Stimulated activated CD8-positive, alpha-beta memory T cell treated with anti-CD3 and anti-CD28 coated beads, Interleukin-7, amount 100 ng/mL, for 24 hours (primary cell): ENCODE data around the gene RGL1.
"Not testable (repeated sequence)": the region's sequence is repeated elsewhere in the genome, so short reads cannot be mapped to it uniquely, and the experiment has no call there.

Experiments used
- DNase-seq: peaks from one replicate; pipeline ENCODE4 v3.0.0-alpha.2; 2020; ENCODE audit warnings: low read depth

The RGL1 gene

DNA sequence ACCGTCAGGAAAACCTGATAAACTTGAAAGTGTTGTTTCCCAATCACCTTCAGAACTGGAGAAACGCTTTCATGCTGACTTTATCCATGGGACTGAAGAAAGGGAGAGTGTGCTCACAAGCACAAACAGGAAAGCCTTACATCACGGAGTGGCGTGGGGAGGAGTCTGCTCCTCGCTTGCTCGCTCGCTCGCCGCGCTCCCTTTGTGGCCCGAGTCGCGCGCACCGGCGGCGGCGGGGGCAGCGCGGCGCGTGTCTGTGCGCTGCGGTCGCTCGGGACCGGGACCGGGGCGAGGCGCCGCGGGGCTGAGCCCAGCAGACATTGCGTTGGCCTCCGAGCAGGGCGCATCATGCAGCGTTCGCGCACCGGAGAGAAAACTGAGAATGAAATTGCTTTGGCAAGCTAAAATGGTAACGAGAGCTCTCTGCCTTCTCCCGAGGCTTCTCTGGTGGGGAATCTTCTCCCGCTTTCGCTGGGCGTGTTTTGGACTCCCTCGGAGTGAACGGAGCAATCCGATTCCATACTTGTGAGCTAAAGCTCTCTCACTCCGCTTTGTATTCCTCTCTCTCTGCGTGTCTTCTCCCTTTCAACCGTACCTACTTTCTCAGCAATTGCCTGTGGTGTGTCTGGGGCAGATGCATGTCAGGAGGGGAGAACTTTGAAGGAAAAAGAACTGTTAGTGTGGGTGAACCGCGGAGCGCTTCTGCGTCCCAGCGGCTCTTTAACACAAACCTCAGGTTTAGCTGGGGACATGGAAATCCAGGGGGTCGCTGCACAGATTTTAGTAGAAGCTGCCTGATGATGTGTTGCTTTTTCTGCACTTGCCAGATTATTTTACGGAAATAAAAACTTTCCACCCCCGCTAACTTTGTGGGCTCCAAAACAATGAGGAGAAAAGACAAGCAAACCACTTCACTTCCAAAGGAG, at the start of gene RGL1:
RGL1 (plus strand) TSS at position 205 of the 926 bp plus-strand sequence; CDS start at position 383, 178 bp downstream.
- DNase-seq, result no peak

- no peak for DNase-seq
Measured at GRCh38 chr1:183756326-183756725, 48.6 kb upstream of the RGL1 start.

DNA sequence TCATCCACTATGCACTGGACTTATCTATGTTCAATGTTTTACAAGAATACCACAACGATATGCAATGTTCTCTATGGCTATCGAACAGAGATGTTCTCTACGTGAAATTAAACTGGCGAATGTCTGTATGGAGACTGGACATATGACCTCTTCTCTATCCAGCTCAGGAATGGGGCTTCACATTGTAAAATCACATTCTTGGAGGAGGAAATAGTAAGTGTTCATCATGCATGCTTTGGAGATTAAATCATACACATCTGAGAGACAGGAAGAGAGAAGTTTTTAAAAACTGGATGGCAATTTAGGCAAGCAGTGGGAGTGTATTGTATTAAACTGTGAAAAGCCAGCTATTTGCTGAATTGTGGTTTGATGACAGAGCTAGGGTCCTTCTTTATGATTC, 47.9 kb upstream of the RGL1 start:
- no peak for DNase-seq

DNA sequence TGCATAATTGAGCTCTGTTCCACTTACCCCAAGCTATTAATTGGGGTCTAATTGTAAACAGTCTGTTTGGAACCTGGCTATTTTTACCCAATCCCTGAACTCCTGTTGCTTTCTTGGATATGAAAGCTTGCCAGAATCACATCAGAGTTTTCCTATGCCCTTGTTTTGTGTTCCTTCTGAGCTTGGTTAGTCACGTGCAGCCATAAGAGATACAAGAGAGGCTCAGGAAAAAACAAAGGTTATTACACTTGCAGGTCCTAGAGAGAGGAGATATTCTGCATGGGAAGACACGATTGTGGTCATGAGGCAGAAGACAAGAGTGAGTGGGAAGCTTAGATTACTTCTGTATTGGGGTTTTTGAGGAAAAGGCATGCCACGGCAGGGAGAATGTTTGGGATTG, 46.0 kb upstream of the RGL1 start:
- no peak for DNase-seq

GRCh38 chr1:183760661-183761060, 44.3 kb upstream of the RGL1 start:
- no peak for DNase-seq

DNA sequence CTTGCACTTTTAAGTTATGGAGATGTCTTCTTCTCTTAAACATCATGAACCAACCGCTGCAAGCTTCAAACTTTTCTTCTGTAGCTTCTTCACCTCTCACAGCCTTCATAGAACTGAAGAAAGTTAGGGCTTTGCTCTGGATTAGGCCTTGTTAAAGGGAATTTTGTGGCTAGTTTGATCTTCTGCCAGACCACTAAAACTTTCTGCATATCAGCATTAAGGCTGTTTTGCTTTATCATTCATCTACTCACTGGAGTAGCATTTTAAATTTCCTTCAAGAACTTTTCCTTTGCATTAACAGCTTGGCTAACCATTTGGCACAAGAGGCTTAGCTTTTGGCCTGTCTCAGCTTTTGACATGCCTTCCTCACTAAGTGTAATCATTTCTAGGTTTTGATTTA, 43.0 kb upstream of the RGL1 start:
- DNase-seq, result no peak

DNA sequence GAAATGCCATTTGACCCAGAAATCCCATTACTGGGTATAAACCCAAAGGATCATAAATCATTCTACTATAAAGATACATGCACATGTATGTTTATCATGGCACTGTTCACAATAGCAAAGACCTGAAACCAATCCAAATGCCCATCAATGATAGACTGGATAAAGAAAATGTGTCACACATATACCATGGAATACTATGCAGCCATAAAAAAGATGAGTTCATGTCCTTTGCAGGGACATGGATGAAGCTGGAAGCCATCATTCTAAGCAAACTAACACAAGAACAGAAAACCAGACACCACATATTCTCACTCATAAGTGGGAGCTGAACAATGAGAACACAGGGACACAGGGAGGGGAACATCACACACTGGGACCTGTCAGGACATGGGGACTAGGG, 42.1 kb upstream of the RGL1 start:
- not testable (repeated sequence) for DNase-seq

GRCh38 chr1:183764981-183765380, 39.9 kb upstream of the RGL1 start:
- no peak for DNase-seq

DNA sequence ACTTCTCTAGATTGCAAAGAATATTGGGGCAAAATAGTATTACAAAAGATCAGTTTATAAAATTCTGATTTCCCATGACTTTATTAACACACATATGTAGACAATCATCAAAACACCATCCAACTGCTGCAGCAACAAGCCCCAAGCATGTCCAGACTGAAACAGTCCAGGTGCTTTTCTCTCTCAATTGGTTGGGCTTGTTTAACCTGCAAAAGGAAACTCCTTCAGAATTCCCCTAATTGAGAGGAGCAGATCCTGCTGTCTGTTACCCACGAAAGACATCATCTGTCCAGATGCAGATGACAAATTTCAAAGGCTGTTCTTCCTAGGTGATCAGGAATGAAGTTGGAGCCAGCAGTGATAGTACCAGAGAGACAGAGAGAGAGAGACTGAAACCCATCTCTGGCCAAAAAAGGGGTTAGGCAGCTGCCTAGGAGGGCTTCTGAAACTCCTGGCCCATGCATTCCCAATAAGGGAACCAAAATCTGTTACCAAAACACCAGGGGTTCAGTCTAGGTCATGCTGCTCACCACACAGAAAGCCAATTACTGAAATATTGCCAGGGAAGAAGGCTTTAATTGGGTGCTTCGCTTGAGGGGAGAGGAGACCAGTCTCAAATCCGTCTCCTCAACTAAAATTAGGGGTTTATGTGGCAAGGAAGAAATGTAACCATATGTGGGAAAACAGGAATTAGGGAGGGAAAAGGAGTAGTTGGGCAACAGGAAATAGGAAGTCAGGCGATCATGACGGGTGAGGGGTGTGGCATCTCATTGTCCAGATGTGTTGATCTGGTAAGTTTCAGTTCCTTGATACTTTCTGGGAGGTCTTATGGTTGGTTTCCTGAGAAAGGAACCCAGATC, 34.7 kb upstream of the RGL1 start:
- DNase-seq, result no peak

DNA sequence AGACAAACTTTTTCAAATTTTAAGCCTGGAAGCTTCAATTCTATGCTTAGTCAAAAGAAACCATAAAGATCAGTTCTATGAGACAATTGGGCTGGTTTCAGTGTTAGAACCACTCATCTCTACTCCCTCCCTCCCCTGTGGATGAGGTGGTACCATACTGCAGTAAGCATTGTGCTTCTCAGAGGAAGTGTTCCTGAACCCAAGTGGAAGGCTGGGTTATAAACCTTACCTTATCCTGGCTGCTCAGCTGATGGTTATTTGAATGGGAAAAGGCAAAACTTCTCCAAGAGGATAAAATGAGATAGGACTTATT, 34.1 kb upstream of the RGL1 start:
- no peak for DNase-seq

- no peak for DNase-seq
Measured at GRCh38 chr1:183773482-183774274, 31.2 kb upstream of the RGL1 start.

- DNase-seq, result no peak
Measured at GRCh38 chr1:183774938-183775337, 30.0 kb upstream of the RGL1 start.

GRCh38 chr1:183776731-183777130, 28.2 kb upstream of the RGL1 start:
- no peak for DNase-seq

- DNase-seq, result no peak
Measured at GRCh38 chr1:183777328-183777727, 27.6 kb upstream of the RGL1 start.

GRCh38 chr1:183778045-183778444, 26.9 kb upstream of the RGL1 start:
- DNase-seq, result no peak

DNA sequence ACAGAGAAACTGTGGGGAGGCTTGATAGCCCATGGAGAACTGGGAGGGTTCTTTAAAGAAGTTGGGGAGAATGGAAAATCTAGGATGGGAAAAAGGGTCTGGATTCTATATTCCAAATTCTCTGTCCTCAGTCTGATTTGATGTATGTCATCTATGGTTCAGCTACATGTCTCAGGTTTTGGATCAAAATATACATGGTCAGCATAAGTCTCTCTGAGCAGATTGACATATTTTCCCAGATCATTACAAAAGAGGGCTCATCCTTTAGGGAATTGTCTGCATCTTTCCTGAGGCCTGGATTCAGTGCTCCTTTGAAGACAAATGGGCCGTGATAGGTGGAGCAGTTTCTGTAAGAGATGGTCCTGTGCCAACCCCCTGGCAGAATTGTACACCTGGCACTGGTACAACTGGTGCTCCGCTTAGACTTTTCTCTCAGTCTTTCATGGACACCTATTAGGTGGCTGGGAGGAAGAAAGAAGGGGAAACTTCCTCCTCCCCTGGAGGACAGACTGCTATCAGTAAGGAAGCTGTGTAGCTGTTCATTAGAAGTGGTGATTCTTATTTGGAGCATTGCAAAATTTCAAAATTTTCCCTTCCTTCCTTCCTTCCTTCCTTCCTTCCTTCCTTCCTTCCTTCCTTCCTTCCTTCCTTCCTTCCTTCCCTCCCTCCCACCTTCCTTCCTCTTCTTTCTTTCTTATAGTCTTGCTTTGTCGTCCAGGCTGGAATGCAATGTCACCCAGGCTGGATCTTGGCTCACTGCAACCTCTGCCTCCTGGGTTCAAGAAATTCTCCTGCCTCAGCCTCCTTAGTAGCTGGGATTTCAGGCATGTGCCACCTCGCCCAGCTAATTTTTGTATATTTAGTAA, 26.1 kb upstream of the RGL1 start:
- DNase-seq, result no peak

DNA sequence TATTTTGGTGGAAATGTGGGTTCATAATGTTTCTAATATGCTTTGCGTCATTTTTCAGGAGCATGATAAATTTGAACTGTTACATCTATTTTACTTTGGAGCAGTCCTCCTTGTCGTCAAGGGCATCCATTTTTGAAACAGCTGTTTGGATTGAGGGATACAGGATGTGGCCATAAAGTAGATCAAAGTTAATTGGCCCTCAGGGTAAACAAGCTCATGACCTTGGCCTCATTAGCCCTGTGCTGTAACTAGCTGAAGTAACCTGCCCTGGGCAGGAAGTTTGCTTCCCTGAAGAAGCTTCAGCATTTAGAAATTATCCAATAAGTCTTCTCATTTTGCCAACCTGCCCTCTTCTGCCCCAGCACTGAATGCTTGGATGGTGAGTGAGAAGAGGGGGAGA, 24.8 kb upstream of the RGL1 start:
- no peak for DNase-seq

GRCh38 chr1:183780757-183781156, 24.2 kb upstream of the RGL1 start:
- DNase-seq, result no peak

GRCh38 chr1:183783342-183783741, 21.6 kb upstream of the RGL1 start:
- DNase-seq, result no peak

- DNase-seq, result no peak
Measured at GRCh38 chr1:183783767-183784637, 20.9 kb upstream of the RGL1 start.
